Choroid plexus epithelial cell (primary cell): ENCODE results near the gene RRAGC.

Experiments
- DNase-seq: peaks from one replicate; pipeline ENCODE4 v3.0.0-alpha.2; 2010; ENCODE audit warnings: low read depth
- H3K4me3 ChIP-seq: 2 replicates; pipeline ENCODE4 v1.5.1; 2011; ENCODE audit warnings: low read depth, mild to moderate bottlenecking, control low read depth, low read length, moderate library complexity
- CTCF ChIP-seq: conservative IDR thresholded peaks from 2 replicates; pipeline ENCODE4 v1.5.1; 2011; ENCODE audit warnings: low read depth, mild to moderate bottlenecking, control low read depth, inconsistent platforms, low read length, moderate library complexity

The RRAGC gene

GRCh38 chr1:38791164-38791515 lies 68.4 kb downstream of the RRAGC start:
- no peak for TF ChIP-seq CTCF
- no peak for DNase-seq
- no peak overlapping the region for H3K4me3 ChIP-seq

- no peak for DNase-seq
- no peak for TF ChIP-seq CTCF
- no peak overlapping the region for H3K4me3 ChIP-seq
Measured at GRCh38 chr1:38790422-38791163, 69.0 kb downstream of the RRAGC start.

- TF ChIP-seq CTCF: no peak
- no peak overlapping the region for H3K4me3 ChIP-seq
- DNase-seq: no peak
Measured at GRCh38 chr1:38789498-38790169, 69.9 kb downstream of the RRAGC start.

- H3K4me3 ChIP-seq: no peak overlapping the region
- no peak for TF ChIP-seq CTCF
- DNase-seq: no peak
Measured at GRCh38 chr1:38788341-38789336, 70.9 kb downstream of the RRAGC start.
